Ovary (tissue), 9 donors: ENCODE results near the gene PRELID2. TPM values are rescaled to one million over a fixed set of nuclear protein-coding genes. Genes with fewer than 3 reads are reported as not detected.

Experiments
- DNase-seq, 5 donors: peaks; one replicate each; pipeline ENCODE4 v3.0.0-alpha.2; 2019 to 2020
- H3K27ac ChIP-seq, 2 donors: fragments of 200-600 bp; one replicate each; pipeline versions ENCODE4 v1.5.1 to v1.8.0; 2019 to 2022
- H3K27me3 ChIP-seq: fragments of 200-600 bp; one replicate; pipeline ENCODE4 v1.8.0; 2022
- H3K36me3 ChIP-seq: fragments of 200-600 bp; sonication (generic); one replicate; pipeline ENCODE4 v1.5.1; 2019
- H3K4me1 ChIP-seq: one replicate; pipeline ENCODE4 v1.8.1; 2013; ENCODE audit warnings: mild to moderate bottlenecking, moderate library complexity; ENCODE audit not compliant: insufficient read depth
- H3K4me3 ChIP-seq: fragments of 200-600 bp; sonication (generic); one replicate; pipeline ENCODE4 v1.5.1; 2017
- H3K9me3 ChIP-seq, 2 donors: fragments of 200-600 bp in 1 of 2; sonication (generic) in 1 of 2; one replicate each; pipeline versions ENCODE4 v1.5.1 to v1.8.1; 2013 to 2019; ENCODE audit warnings: mild to moderate bottlenecking in 1 of 2, moderate library complexity in 1 of 2
- EP300 ChIP-seq: sonication (generic); formaldehyde crosslinking; IDR thresholded peaks from one replicate; pipeline ENCODE4 v1.6.1; 2017; ENCODE audit warnings: antibody characterized with exemption
- POLR2A ChIP-seq: fragments of 450-650 bp; IDR thresholded peaks from one replicate; pipeline ENCODE4 v1.6.1; 2017; ENCODE audit warnings: antibody characterized with exemption, mild to moderate bottlenecking, moderate library complexity
- WGBS, 3 donors: extraction: QIAGEN DNeasy Blood & Tissue Kit in 1 of 3; methylation state at CpG; one replicate each; pipeline versions ENCODE4 v1.1.5 to v1.1.7; 2013 to 2017; 5-methylcytosine and 5-hydroxymethylcytosine counted together
- intact Hi-C, 4 donors: fragments of 100-400 bp; cut with DNase I; formaldehyde crosslinking; loops; one replicate each; pipeline versions ENCODE4 v1.11.0 to v1.15.1; 2022 to 2023
- polyA plus RNA-seq, 2 donors: library from polyadenylated mRNA; stranded (reverse); fragments of 200-250 nt in 1 of 2; fragments of 350-450 nt in 1 of 2; fragmentation: Illumina TruSeq in 1 of 2; extraction: RNeasy Lipid Tissue Mini Kit (QIAGEN cat#74804) in 1 of 2; gene quantifications; one replicate each; pipeline ENCODE4 v1.2.3, GENCODE V29; 2013 to 2014
- total RNA-seq, 7 donors: library from RNA; depleted of rRNA in 2 of 7; stranded (reverse); fragments of >200 nt in 2 of 7; fragmentation: NEBNext Ultra II Directional in 3 of 7; extraction: Animal tissue kit (Norgen Biotek cat#: 25700) in 3 of 7; gene quantifications; one replicate each; pipeline versions ENCODE4 v1.1.0 to v1.2.4, GENCODE V29; 2016 to 2023
- TF ChIP-seq, protein P1 (sequence below), 3 donors: fragments of 450-650 bp in 2 of 3; fragments of 200-600 bp in 1 of 3; IDR thresholded peaks; one replicate each; pipeline versions ENCODE4 v1.5.1 to v1.8.0; 2016 to 2022; ENCODE audit warnings: antibody characterized with exemption in 3 of 3, mild to moderate bottlenecking in 1 of 3
- donor health status: DM: no; HTN: no; CAD: no; lungs with moderate emphysema.
- donor health status: DM: no; HTN: no; CAD: no.
- donor health status: Bipolar disorder and iron deficiency.
- donor health status: DM: yes; HTN: yes; CAD: no.
- donor health status: DM: no; HTN: no; CAD: no.
- donor health status: DM: yes; HTN: yes; CAD: no.

The PRELID2 gene
- total and polyA plus RNA-seq, 9 donors: 5.4 to 49.7 (median 28.4) TPM

DNA sequence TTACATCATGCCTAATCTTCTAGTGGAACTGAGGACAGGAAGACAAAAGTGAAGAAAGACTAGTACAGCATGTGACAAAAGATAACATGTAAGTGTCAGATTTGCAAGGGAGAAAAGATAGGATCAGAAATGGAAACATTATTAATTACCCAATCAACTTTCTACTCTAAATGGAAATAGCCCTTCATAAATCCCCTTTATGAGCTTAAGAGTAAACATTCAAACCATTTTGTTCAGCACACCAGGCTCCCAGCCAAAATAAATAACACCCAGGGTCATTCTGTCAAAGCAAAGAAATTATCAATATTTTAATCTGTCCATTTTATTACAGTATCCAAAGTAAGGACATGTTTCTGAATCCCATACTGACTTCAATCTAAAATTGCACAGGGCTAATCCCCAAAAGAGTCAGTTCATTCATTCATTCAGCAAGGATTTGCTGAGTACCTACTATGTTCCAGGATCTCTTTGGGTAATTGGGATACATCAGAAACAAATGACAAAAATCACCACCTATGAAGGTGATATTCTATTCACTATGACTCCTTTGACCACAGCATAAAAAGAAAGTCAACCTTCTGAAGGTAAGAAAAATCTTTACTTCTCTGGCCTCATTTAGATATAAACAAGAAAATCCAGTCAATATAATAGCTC lies 5.3 kb downstream of the PRELID2 start:
- DNase-seq: no peak
- no peaks in the 10 kb centered on the region for H3K9me3 ChIP-seq
- no peak for TF ChIP-seq EP300
- no peak overlapping the region for H3K4me3 ChIP-seq
- H3K4me1 ChIP-seq: peaks cover 8% of the 10 kb centered on the region
- no peaks in the 10 kb centered on the region for H3K36me3 ChIP-seq
- H3K27me3 ChIP-seq: no peaks in the 10 kb centered on the region
- H3K27ac ChIP-seq: no peak overlapping the region
- intact Hi-C loops: no loop called here

DNA sequence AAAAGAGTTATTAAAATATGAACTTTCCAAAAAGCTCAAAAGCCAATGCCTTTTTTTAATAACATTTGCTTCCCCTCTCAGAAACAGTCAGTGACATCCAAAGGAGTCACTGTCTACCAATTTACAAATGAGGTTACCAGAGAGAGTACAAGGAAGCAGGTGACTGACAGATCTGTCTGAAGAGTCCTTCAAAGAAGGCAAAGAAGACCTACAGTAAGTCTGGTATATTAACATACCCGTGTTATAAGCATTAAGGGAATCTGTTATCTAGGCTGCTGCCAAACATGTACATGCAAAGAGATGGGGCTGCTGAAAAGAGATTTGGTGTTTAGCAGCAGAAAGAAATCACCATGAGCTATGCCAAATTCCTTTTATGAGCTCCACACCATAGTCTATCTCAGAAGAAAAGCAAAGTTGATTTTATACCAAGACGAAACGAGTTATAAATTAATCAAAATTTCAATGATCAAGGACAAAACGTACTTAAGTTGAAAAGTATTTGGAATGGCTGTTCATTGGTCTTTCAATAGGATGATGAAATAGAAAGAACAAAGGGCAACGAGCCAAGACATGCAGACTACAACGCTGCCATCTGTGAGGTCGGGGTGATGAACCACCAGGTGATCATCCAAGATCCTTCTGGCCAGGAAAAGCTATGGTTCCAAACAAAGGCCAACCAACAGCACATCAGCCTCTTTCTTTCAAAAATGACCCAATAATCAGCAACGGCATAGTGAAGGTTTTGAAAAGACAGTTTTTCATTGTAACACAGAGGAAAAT lies 8.1 kb downstream of the PRELID2 start:
- Histone ChIP-seq H3K4me1 (peaks cover 2% of the 10 kb centered on the region), H3K27ac (no peak overlapping the region), H3K4me3 (no peak overlapping the region), H3K9me3 (no peaks in the 10 kb centered on the region), H3K36me3 (no peaks in the 10 kb centered on the region), H3K27me3 (no peaks in the 10 kb centered on the region)
- no peak for DNase-seq
- WGBS, 3 donors: 71 to 79% (median 77%) methylated on average over 8 of the region's 8 CpGs
- intact Hi-C loops: no loop called here
- no peak for TF ChIP-seq POLR2A
- TF ChIP-seq EP300: no peak
- TF ChIP-seq, protein P1, sequence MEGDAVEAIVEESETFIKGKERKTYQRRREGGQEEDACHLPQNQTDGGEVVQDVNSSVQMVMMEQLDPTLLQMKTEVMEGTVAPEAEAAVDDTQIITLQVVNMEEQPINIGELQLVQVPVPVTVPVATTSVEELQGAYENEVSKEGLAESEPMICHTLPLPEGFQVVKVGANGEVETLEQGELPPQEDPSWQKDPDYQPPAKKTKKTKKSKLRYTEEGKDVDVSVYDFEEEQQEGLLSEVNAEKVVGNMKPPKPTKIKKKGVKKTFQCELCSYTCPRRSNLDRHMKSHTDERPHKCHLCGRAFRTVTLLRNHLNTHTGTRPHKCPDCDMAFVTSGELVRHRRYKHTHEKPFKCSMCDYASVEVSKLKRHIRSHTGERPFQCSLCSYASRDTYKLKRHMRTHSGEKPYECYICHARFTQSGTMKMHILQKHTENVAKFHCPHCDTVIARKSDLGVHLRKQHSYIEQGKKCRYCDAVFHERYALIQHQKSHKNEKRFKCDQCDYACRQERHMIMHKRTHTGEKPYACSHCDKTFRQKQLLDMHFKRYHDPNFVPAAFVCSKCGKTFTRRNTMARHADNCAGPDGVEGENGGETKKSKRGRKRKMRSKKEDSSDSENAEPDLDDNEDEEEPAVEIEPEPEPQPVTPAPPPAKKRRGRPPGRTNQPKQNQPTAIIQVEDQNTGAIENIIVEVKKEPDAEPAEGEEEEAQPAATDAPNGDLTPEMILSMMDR (IDR thresholded peaks at IDR 0.05): no peak

DNA sequence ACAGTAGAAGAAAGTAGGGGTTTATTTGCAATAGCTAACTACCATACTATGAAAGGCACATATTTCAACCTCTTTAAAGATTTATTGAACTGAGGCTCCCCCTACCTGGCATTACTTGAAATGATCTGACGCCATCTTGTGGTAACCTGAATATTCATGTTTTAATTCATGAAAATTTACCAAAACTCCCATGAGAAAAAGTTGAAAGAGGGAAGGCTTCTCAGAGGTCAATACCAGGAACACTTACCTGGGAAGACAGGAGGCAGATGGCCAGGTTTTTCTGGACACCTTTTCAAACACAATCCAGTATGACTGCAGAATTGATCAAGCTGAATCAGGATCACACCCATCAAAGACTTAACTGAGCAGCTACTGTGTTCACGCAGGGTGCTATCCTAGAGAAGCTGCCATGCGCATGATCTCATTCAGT lies 9.4 kb downstream of the PRELID2 start:
- intact Hi-C loops: no loop called here
- Histone ChIP-seq H3K27me3 (no peaks in the 10 kb centered on the region), H3K4me3 (no peak overlapping the region), H3K9me3 (no peaks in the 10 kb centered on the region), H3K27ac (no peak overlapping the region), H3K36me3 (no peaks in the 10 kb centered on the region), H3K4me1 (peaks cover 2% of the 10 kb centered on the region)
- TF ChIP-seq POLR2A: no peak
- TF ChIP-seq EP300: no peak
- TF ChIP-seq, protein P1 (IDR thresholded peaks at IDR 0.05): peak; percentile 62 to 91 (median 72)
- no peak for DNase-seq
- WGBS, 3 donors: 64 to 67% (median 65%) methylated on average over 3 of the region's 3 CpGs

DNA sequence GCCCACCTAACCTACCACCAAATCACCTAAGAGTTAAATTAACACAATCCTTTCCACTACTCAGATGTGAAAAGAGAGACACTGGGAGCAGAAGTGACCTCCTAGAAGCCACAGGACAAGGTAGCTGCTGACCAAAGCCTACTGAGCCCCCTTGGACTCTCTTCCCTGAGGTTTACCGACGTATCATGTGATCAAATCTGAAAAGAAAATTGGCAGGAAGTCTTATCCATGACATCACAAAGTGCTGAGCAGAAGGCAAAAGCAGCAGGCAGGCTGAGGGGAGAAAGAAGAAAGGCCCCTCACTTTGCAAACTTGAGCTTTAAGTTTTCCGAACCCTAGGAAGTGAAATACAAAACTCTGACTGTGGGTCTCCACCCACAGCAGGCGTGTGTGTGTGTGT lies 11.1 kb downstream of the PRELID2 start:
- Histone ChIP-seq H3K9me3 (no peaks in the 10 kb centered on the region), H3K4me1 (no peaks in the 10 kb centered on the region), H3K27ac (no peak overlapping the region), H3K4me3 (no peak overlapping the region), H3K36me3 (no peaks in the 10 kb centered on the region), H3K27me3 (no peaks in the 10 kb centered on the region)
- DNase-seq: no peak
- 60 to 69% (median 65%) methylated on average over 4 of the region's 4 CpGs for WGBS, 3 donors
- TF ChIP-seq EP300 (no peak), POLR2A (no peak)
- TF ChIP-seq, protein P1 (IDR thresholded peaks at IDR 0.05): no peak
- intact Hi-C loops: no loop called here

DNA sequence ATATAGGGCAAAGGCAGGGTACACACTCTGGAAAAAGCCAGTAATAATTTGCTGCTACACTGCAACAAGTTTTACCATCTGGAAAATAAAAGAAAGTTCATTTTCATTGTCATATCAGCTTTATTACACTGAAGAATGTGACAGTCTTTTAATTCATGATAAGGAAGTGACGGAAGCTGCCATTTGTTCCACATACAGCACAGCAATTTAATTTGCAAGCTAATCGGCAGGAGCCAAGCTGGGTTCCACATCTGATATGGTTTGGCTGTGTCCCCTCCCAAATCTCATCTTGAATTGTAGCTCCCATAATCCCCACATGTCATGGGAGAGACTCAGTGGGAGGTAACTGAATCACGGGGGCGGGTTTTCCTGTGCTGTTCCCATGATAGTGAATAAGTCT lies 16.5 kb downstream of the PRELID2 start:
- TF ChIP-seq, protein P1 (IDR thresholded peaks at IDR 0.05): no peak
- no peak for TF ChIP-seq POLR2A
- TF ChIP-seq EP300: no peak
- no peak for DNase-seq
- no peak overlapping the region for H3K27ac ChIP-seq
- intact Hi-C loops: loop anchor here in 2 of 4 donors (10.0 kb wide), 1 partner anchor 134 kb away; no protein-coding TSS in a partner anchor
- no peaks in the 10 kb centered on the region for H3K27me3 ChIP-seq
- H3K4me1 ChIP-seq: no peaks in the 10 kb centered on the region
- no peaks in the 10 kb centered on the region for H3K36me3 ChIP-seq
- WGBS, 3 donors: 72 to 85% (median 80%) methylated on average over 4 of the region's 4 CpGs
- no peaks in the 10 kb centered on the region for H3K9me3 ChIP-seq
- H3K4me3 ChIP-seq: no peak overlapping the region
